A673 (cell line): Measurements from ENCODE around the gene PGA3. TPM values are rescaled to one million over a fixed set of nuclear protein-coding genes. Genes with fewer than 3 reads are reported as not detected.

Source experiments
- BruUV-seq: library from RNA; stranded (reverse); fragments of 400-500 nt; replicated peaks from 2 replicates; lab custom pipeline; 2021; lab: Mats Ljungman, UMichigan
- CTCF ChIA-PET: fragments of 300-600 bp; sonication (Branson Sonifier 250); formaldehyde crosslinking; loops from one replicate; lab custom pipeline; 2022; ENCODE audit warnings: antibody characterized with exemption; lab: Charles Lee
- POLR2A ChIA-PET: fragments of 300-600 bp; sonication (Branson Sonifier 250); formaldehyde crosslinking; loops from one replicate; lab custom pipeline; 2022; ENCODE audit warnings: antibody characterized with exemption; ENCODE audit not compliant: low non-redundant PET; lab: Charles Lee
- DNase-seq: peaks from one replicate; pipeline ENCODE4 v3.0.0-alpha.2; 2015; ENCODE audit warnings: low spot score
- H3K27ac ChIP-seq: fragments of 200-600 bp; sonication (generic); 2 replicates; pipeline ENCODE4 v1.5.1; 2016; ENCODE audit warnings: mixed run types, low read depth, mild to moderate bottlenecking, mixed read lengths, antibody characterized with exemption, low read length; ENCODE audit not compliant: poor library complexity, severe bottlenecking
- H3K27me3 ChIP-seq: fragments of 200-600 bp; sonication (generic); replicated peaks from 2 replicates; pipeline ENCODE4 v1.6.1; 2017; ENCODE audit warnings: mixed run types, low read depth, mild to moderate bottlenecking, mixed read lengths, antibody characterized with exemption, low read length; ENCODE audit not compliant: insufficient read depth, poor library complexity
- H3K36me3 ChIP-seq: fragments of 200-600 bp; sonication (generic); 2 replicates; pipeline ENCODE4 v1.6.1; 2016; ENCODE audit warnings: mixed run types, mild to moderate bottlenecking, mixed read lengths, antibody characterized with exemption, low read length; ENCODE audit not compliant: insufficient read depth, poor library complexity, severe bottlenecking
- H3K4me1 ChIP-seq: fragments of 200-600 bp; sonication (generic); 2 replicates; pipeline ENCODE4 v1.6.1; 2017; ENCODE audit warnings: mixed run types, mild to moderate bottlenecking, mixed read lengths, antibody characterized with exemption, low read length; ENCODE audit not compliant: insufficient read depth, poor library complexity, severe bottlenecking
- H3K4me3 ChIP-seq: fragments of 200-600 bp; sonication (generic); 2 replicates; pipeline ENCODE4 v1.5.1; 2016; ENCODE audit warnings: low read depth, mixed run types, mild to moderate bottlenecking, mixed read lengths, low read length; ENCODE audit not compliant: poor library complexity, severe bottlenecking
- H3K9me3 ChIP-seq: fragments of 200-600 bp; sonication (generic); 2 replicates; pipeline ENCODE4 v1.6.1; 2016; ENCODE audit warnings: mixed run types, low read depth, mild to moderate bottlenecking, mixed read lengths, antibody characterized with exemption, low read length; ENCODE audit not compliant: poor library complexity, severe bottlenecking
- EZH2 ChIP-seq: fragments of 200-600 bp; sonication (generic); IDR thresholded peaks from 2 replicates; pipeline ENCODE4 v1.6.1; 2017; ENCODE audit warnings: borderline replicate concordance, low read depth, mild to moderate bottlenecking, mixed read lengths, antibody characterized with exemption, low read length; ENCODE audit not compliant: poor library complexity, severe bottlenecking
- intact Hi-C: fragments of 100-400 bp; cut with micrococcal nuclease; formaldehyde crosslinking; loops from one replicate; pipeline ENCODE4 v1.10.0; 2022; ENCODE audit not compliant: unreplicated experiment
- total RNA-seq: library from RNA; stranded (reverse); gene quantifications from 2 replicates; pipeline ENCODE4 v1.2.3, GENCODE V29; 2021
- TF ChIP-seq, protein P1 (sequence below): fragments of 300-800, 200-600 bp; sonication (generic); conservative IDR thresholded peaks from 2 replicates; pipeline ENCODE4 v1.5.1; 2017; ENCODE audit warnings: low read depth, mild to moderate bottlenecking, antibody characterized with exemption, low read length, moderate library complexity, mixed read lengths

Gene PGA3
- total RNA-seq, 1 experiment from 2014 or later: not detected

DNA sequence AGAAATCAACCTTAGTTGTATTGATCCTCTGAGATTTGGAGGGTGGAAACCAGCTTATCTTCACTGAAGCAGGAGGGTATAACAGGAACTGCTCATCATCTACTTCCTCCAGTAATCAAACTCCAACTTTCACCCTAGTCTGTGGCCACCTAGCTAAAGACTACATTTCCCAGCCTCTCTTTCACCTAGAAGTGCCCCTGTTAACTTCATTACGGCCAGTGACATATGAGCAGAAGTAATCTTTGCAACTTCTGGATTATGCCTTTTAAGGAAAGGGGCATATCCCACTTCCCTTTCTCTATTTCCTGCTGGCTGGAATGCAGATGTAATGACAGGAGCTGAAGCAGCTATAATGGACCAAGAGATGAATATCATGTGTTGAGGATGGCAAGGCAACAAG lies 34.5 kb upstream of the PGA3 start:
- no peak overlapping the region for H3K4me3 ChIP-seq
- H3K9me3 ChIP-seq: no peaks in the 10 kb centered on the region
- H3K27me3 ChIP-seq: no peaks in the 10 kb centered on the region
- BruUV-seq: no TSS peak
- CTCF ChIA-PET: no interaction called here
- no peaks in the 10 kb centered on the region for H3K36me3 ChIP-seq
- TF ChIP-seq EZH2: no peak
- TF ChIP-seq, protein P1, sequence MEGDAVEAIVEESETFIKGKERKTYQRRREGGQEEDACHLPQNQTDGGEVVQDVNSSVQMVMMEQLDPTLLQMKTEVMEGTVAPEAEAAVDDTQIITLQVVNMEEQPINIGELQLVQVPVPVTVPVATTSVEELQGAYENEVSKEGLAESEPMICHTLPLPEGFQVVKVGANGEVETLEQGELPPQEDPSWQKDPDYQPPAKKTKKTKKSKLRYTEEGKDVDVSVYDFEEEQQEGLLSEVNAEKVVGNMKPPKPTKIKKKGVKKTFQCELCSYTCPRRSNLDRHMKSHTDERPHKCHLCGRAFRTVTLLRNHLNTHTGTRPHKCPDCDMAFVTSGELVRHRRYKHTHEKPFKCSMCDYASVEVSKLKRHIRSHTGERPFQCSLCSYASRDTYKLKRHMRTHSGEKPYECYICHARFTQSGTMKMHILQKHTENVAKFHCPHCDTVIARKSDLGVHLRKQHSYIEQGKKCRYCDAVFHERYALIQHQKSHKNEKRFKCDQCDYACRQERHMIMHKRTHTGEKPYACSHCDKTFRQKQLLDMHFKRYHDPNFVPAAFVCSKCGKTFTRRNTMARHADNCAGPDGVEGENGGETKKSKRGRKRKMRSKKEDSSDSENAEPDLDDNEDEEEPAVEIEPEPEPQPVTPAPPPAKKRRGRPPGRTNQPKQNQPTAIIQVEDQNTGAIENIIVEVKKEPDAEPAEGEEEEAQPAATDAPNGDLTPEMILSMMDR: no peak
- H3K4me1 ChIP-seq: no peaks in the 10 kb centered on the region
- POLR2A ChIA-PET: no interaction called here
- intact Hi-C loops: no loop called here
- no peak overlapping the region for H3K27ac ChIP-seq
- no peak for DNase-seq

GRCh38 chr11:61170566-61170965 lies 32.7 kb upstream of the PGA3 start:
- TF ChIP-seq, protein P1: no peak
- TF ChIP-seq EZH2: no peak
- peaks cover 16% of the 10 kb centered on the region for H3K27me3 ChIP-seq
- CTCF ChIA-PET: interaction anchor here (1.6 kb wide), 1 partner anchor 339 kb away, joined by 4 read pairs; no protein-coding TSS in a partner anchor
- no peak for DNase-seq
- POLR2A ChIA-PET: no interaction called here
- no TSS peak for BruUV-seq
- H3K36me3 ChIP-seq: no peaks in the 10 kb centered on the region
- no peak overlapping the region for H3K27ac ChIP-seq
- intact Hi-C loops: no loop called here
- H3K4me1 ChIP-seq: no peaks in the 10 kb centered on the region
- no peaks in the 10 kb centered on the region for H3K9me3 ChIP-seq
- H3K4me3 ChIP-seq: no peak overlapping the region

- Histone ChIP-seq H3K27me3 (peaks cover 27% of the 10 kb centered on the region), H3K27ac (no peak overlapping the region), H3K9me3 (no peaks in the 10 kb centered on the region), H3K4me1 (no peaks in the 10 kb centered on the region), H3K36me3 (no peaks in the 10 kb centered on the region), H3K4me3 (no peak overlapping the region)
- no peak for DNase-seq
- no peak for TF ChIP-seq EZH2
- TF ChIP-seq, protein P1: no peak
- no TSS peak for BruUV-seq
- ChIA-PET POLR2A (no interaction called here), CTCF (interaction anchor here (1.6 kb wide), 1 partner anchor 341 kb away, joined by 4 read pairs; no protein-coding TSS in a partner anchor)
- intact Hi-C loops: loop anchor here (2.0 kb wide), 1 partner anchor 341 kb away; no protein-coding TSS in a partner anchor
Observed at GRCh38 chr11:61171907-61172306, 31.4 kb upstream of the PGA3 start.
